ENCODE data around the gene MXRA7. TPM values are rescaled to one million over a fixed set of nuclear protein-coding genes. Genes with fewer than 3 reads are reported as not detected.
A peak's percentile ranks its signal among the peaks of the same experiment; 100 is the strongest.
"Not testable (repeated sequence)": the region's sequence is repeated elsewhere in the genome, so short reads cannot be mapped to it uniquely, and the experiment has no call there.

Gene MXRA7
- total RNA-seq, 1 donor, result 287 TPM

DNA sequence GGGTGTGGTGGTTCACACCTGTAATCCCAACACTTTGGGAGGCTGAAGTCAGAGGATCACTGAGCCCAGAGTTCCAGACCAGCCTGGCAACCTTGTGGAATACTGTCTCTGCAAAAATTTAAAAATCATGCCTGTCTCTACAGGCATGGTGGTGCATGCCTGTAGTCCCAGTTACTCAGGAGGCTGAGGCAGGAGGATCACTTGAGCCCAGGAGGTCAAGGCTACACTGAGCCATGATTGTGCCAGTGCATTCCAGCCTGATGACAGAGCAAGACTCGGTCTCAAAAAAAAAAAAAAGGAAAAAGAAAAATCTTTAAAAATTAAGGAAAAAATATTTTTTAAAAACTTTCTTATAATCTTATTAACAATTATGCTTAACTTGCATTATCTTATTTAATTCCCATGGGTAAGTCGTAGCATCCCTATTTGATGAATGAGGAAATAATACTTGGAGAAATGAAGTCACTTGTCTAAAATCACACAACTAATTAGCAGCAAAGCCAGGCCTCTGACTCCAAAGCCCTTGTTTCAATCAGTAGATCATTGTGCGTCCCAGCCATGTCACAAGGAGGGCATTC, 40.7 kb upstream of the MXRA7 start:
- no peak overlapping the region for H3K4me3 ChIP-seq (ENCODE audit: low read depth, low read length)
- TF ChIP-seq, protein P1, sequence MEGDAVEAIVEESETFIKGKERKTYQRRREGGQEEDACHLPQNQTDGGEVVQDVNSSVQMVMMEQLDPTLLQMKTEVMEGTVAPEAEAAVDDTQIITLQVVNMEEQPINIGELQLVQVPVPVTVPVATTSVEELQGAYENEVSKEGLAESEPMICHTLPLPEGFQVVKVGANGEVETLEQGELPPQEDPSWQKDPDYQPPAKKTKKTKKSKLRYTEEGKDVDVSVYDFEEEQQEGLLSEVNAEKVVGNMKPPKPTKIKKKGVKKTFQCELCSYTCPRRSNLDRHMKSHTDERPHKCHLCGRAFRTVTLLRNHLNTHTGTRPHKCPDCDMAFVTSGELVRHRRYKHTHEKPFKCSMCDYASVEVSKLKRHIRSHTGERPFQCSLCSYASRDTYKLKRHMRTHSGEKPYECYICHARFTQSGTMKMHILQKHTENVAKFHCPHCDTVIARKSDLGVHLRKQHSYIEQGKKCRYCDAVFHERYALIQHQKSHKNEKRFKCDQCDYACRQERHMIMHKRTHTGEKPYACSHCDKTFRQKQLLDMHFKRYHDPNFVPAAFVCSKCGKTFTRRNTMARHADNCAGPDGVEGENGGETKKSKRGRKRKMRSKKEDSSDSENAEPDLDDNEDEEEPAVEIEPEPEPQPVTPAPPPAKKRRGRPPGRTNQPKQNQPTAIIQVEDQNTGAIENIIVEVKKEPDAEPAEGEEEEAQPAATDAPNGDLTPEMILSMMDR (IDR thresholded peaks at IDR 0.05; ENCODE audit: insufficient read depth, low read length), result no peak
- no peak for DNase-seq (ENCODE audit: low read depth)

DNA sequence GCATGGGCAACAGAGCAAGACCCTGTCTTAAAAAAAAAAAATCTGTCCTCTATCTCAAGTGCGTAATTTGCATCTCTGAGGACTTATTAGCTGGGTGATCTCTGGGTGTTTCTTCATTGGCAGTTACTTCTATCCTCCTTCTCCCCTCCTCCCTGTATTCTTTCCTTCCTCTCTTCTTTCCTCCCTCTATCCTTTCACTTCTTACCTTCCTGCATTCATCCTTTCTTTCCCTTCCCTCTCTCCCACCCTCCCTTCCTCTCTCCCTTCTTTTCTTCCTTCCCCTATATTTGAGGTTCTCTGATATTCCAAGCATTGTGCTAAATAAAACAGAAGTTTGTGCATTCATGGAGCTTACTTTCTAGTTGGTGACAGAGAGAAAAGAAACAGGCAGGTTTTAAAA, 37.9 kb upstream of the MXRA7 start:
- no peak overlapping the region for H3K4me3 ChIP-seq (ENCODE audit: low read depth, low read length)
- TF ChIP-seq, protein P1 (IDR thresholded peaks at IDR 0.05; ENCODE audit: insufficient read depth, low read length), result no peak
- DNase-seq (ENCODE audit: low read depth), result no peak

DNA sequence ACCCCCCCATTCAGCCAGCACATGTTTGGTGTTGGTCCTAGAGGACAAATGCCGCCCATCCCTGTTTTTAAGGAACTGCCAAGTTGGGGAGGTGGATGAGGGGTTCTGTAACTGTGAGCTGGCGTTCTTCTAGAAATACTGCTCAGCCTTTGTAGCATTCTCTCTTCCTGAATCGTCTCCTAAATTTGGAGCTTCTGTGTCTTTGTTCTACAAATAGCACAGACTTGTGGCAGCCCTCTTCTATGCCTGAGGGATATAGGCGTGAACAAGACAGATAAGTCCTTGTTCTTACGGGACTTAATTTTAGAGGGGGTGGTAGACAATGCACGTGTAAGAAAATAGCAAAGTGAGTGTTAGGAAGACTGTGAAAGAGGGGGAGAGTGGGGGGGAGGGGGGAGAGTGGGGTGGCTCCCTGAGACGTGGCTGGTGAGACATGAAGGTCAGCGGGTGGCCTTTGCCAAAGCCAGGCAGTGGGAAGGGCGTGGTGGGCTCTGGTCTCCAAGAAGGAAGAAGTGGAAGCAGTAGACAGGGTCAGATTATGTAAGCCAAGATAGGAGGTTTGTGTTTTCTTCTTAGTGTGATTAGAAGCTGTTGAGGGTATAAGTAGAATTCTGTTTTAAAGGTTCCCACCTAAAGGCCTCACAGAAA, 37.1 kb upstream of the MXRA7 start:
- no peak for DNase-seq (ENCODE audit: low read depth)
- TF ChIP-seq, protein P1 (IDR thresholded peaks at IDR 0.05; ENCODE audit: insufficient read depth, low read length), result no peak
- H3K4me3 ChIP-seq (ENCODE audit: low read depth, low read length), result no peak overlapping the region

DNA sequence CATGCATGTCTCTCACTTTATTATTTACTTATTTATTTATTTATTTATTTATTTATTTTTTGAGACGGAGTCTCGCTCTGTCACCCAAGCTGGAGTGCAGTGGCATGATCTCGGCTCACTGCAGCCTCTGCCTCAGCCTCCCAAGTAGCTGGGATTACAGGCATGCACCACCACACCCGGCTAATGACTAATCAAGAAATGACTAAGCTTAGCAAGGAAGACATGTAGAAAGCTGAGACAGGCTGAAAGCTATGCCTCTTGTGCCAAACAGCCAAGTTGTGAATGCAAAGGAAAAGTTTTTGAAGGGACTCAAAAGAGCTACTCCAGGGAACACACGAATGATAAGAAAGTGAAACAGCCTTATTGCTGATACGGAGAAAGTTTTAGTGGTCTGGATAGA, 35.0 kb upstream of the MXRA7 start:
- H3K4me3 ChIP-seq (ENCODE audit: low read depth, low read length), result not testable (repeated sequence)
- peak; percentile 39 for DNase-seq (ENCODE audit: low read depth)

DNA sequence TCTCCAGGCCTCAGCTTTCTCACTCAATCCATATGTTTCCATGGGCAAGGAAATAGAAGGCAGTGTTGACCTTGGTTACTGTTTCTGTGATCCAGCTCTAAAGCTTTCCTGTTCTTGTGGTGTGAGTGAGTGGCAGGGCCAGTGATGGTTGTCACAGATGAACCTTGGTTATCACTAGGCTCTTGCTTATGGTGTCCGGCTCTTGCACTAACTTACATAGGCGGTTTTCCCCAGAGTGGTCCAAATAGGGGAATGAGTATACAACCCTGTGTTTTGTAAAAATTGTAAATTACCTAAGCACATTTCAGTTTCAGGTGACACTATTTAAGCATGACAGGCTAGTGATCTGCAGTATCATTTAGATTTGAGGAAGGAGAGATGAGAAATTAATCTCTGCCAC, 34.0 kb upstream of the MXRA7 start:
- no peak overlapping the region for H3K4me3 ChIP-seq (ENCODE audit: low read depth, low read length)
- DNase-seq (ENCODE audit: low read depth), result no peak

DNA sequence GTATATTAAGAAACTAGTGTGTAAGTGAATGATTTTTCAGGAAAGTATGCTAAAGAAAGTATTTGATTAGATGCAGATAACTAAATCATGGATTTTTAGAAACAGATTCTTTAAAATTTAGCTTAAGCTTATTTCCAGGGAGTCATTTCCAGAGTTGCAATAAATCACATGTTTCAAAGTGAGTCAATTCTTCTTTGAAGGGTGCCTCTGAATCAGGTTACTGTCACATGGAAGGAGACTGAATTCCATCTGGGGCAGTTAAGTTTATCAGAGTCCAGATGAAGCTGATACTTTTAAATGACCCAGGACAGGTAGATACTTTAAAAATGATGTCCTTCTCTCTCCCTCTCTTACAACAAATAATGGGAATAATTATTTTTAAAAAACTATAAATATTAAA, 32.2 kb upstream of the MXRA7 start:
- no peak overlapping the region for H3K4me3 ChIP-seq (ENCODE audit: low read depth, low read length)
- no peak for DNase-seq (ENCODE audit: low read depth)
- TF ChIP-seq, protein P1 (IDR thresholded peaks at IDR 0.05; ENCODE audit: insufficient read depth, low read length), result no peak

More for the DNA sequence above, 34.0 kb upstream of the MXRA7 start:
- TF ChIP-seq, protein P1 (IDR thresholded peaks at IDR 0.05; ENCODE audit: insufficient read depth, low read length), result no peak

DNA sequence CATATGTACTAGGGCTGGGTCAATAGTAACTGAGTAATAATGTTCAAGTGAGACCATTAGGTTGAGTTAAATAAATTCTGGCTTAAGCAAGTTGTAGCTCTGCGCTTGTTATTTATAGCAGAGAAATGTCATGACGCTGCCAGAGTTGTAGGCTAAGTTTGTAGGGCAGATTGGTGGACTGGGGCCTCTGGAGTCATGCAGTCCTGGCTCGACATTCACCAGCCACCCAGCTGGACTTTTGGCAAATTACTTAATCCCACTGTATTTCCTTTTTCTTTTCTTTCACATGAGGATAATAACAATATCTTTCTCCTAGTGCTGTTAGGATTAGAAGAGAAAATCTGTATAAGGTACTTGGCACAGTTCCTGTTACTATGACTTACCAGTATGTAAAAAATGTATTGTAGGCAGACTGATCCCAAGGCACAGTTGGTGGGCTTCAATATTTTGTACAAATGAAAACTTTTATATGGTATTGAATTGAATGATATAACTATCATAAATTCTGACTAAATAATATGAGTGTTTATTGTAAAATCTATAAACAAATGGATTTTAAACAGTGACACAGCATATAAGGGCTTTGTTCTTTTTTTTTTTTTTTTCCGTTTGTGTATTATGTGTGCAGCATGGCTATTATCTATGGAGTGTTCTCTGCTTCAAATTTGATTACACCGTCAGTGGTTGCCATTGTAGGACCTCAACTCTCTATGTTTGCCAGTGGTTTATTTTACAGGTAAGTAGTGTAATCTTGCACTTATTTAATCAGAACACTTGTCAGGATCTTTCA, 29.8 kb upstream of the MXRA7 start:
- peak; percentile 76 for DNase-seq (ENCODE audit: low read depth)
- peak overlapping the region; percentile 34 for H3K4me3 ChIP-seq (ENCODE audit: low read depth, low read length)
- TF ChIP-seq, protein P1 (IDR thresholded peaks at IDR 0.05; ENCODE audit: insufficient read depth, low read length), result no peak

DNA sequence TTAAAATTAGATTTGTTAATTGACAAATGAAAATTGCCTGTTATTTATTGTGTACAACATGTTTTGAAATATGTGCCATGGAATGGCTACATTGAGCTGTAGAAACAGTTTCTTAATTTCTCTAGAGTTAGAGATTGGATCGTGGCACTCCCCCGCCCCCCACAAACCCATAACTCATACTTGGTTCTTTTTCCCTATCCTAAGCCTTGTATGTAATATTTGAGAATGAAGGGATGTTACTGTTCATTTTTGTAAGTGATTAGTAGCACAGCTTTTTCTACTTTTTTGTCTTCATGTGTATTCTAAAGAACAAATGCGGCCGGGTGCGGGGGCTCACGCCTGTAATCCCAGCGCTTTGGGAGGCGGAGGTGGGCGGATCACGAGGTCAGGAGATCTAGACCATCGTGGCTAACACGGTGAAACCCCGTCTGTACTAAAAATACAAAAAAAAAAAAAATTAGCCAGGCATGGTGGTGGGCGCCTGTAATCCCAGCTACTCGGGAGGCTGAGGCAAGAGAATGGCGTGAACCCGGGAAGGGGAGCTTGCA, 28.9 kb upstream of the MXRA7 start:
- DNase-seq (ENCODE audit: low read depth), result not testable (repeated sequence)
- peak overlapping the region; percentile 15 for H3K4me3 ChIP-seq (ENCODE audit: low read depth, low read length)
